Dedifferentiated amniotic fluid mesenchymal stem cell (primary cell): ENCODE results near the gene OPN4.

Source experiments
- DNase-seq: peaks from one replicate; pipeline ENCODE4 v3.0.0-alpha.2; 2016; ENCODE audit errors: extremely low spot score

OPN4 gene

GRCh38 chr10:86647773-86648703, 6.3 kb upstream of the OPN4 start:
- DNase-seq: no peak

- DNase-seq: peak; percentile 95
These were observed 5.5 kb upstream of the OPN4 start for GRCh38 chr10:86648704-86649427.

- no peak for DNase-seq
These were observed 4.7 kb upstream of the OPN4 start for GRCh38 chr10:86649471-86650150.

- DNase-seq: no peak
These were observed 4.2 kb upstream of the OPN4 start for GRCh38 chr10:86650151-86650550.

- DNase-seq: no peak
These were observed 3.3 kb upstream of the OPN4 start for GRCh38 chr10:86651021-86651471.

GRCh38 chr10:86651631-86652331, 2.6 kb upstream of the OPN4 start:
- no peak for DNase-seq

- DNase-seq: no peak
These were observed 1.8 kb upstream of the OPN4 start for GRCh38 chr10:86652361-86653202.

GRCh38 chr10:86653379-86653778, 968 bp upstream of the OPN4 start:
- no peak for DNase-seq

- DNase-seq: no peak
These were observed 360 bp upstream of the OPN4 start for GRCh38 chr10:86653987-86654386.

- DNase-seq: no peak
These were observed 810 bp downstream of the OPN4 start for GRCh38 chr10:86655173-86655540.

- no peak for DNase-seq
These were observed 1.2 kb downstream of the OPN4 start for GRCh38 chr10:86655596-86655995.

- no peak for DNase-seq
These were observed 2.7 kb downstream of the OPN4 start for GRCh38 chr10:86657011-86657395.

- DNase-seq: no peak
These were observed 3.2 kb downstream of the OPN4 start for GRCh38 chr10:86657396-86658011.

- no peak for DNase-seq
These were observed 4.0 kb downstream of the OPN4 start for GRCh38 chr10:86658261-86658741.

- DNase-seq: no peak
These were observed 4.4 kb downstream of the OPN4 start for GRCh38 chr10:86658751-86659150.

GRCh38 chr10:86659161-86659691, 4.9 kb downstream of the OPN4 start:
- DNase-seq: no peak

GRCh38 chr10:86659721-86660453, 5.5 kb downstream of the OPN4 start:
- DNase-seq: no peak

GRCh38 chr10:86661161-86662025, 7.0 kb downstream of the OPN4 start:
- DNase-seq: no peak
